Measurements from ENCODE around the gene TEX13D.

GRCh38 chrX:124369722-124370121 lies 37.3 kb downstream of the TEX13D start:
- TF ChIP-seq CTCF (IDR thresholded peaks at IDR 0.05) (no peak), POLR2AphosphoS5 (IDR thresholded peaks at IDR 0.05) (no peak)

Measured in prostate gland (tissue), 2 donors.